Stimulated activated CD8-positive, alpha-beta memory T cell treated with anti-CD3 and anti-CD28 coated beads, Interleukin-7, amount 100 ng/mL, for 4 hours (primary cell): Measurements from ENCODE around the gene CDH18.

Experiments used
- DNase-seq, 2 donors: peaks; one replicate each; pipeline ENCODE4 v3.0.0-alpha.2; 2020; ENCODE audit warnings: low read depth in 2 of 2

The CDH18 gene

GRCh38 chr5:19462019-19462418, 526.0 kb downstream of the CDH18 start:
- DNase-seq = no peak

- DNase-seq = no peak
Measured at GRCh38 chr5:19424506-19424905, 563.5 kb downstream of the CDH18 start.
